Brain microvascular endothelial cell (primary cell): ENCODE measurements around the gene TOR1B.

Experiments
- DNase-seq: peaks from one replicate; pipeline ENCODE4 v3.0.0-alpha.2; 2020
- H3K27ac ChIP-seq: fragments of 250-450 bp; sonication (Bioruptor Pico); 2 replicates; pipeline ENCODE4 v1.5.1; 2020; ENCODE audit warnings: mild to moderate bottlenecking, moderate library complexity
- H3K27me3 ChIP-seq: fragments of 250-450 bp; sonication (Bioruptor Pico); replicated peaks from 2 replicates; pipeline ENCODE4 v1.5.1; 2020; ENCODE audit warnings: mild to moderate bottlenecking
- H3K36me3 ChIP-seq: fragments of 250-450 bp; sonication (Bioruptor Pico); replicated peaks from 2 replicates; pipeline ENCODE4 v1.5.1; 2020; ENCODE audit warnings: mild to moderate bottlenecking
- H3K4me3 ChIP-seq: 2 replicates; pipeline ENCODE4 v1.5.1; 2011; ENCODE audit warnings: low read depth, mild to moderate bottlenecking, control low read depth, low read length, moderate library complexity
- CTCF ChIP-seq: IDR thresholded peaks from 2 replicates; pipeline ENCODE4 v1.5.1; 2011; ENCODE audit warnings: low read depth, mild to moderate bottlenecking, moderate library complexity, low read length, control low read depth, inconsistent platforms; ENCODE audit errors: missing control alignments
- in situ Hi-C: cut with HindIII; loops from 2 replicates; pipeline ENCODE4 v1.10.0; 2017; ENCODE audit warnings: low sequenced_read_pairs, low pct_ligation_motif_present

TOR1B gene

GRCh38 chr9:129852579-129852978 is 49.6 kb downstream of the TOR1B start:
- Histone ChIP-seq H3K36me3 (peaks cover 31% of the 10 kb centered on the region), H3K27me3 (no peaks in the 10 kb centered on the region), H3K4me3 (no peak overlapping the region), H3K27ac (no peak overlapping the region)
- DNase-seq = no peak
- no peak for TF ChIP-seq CTCF
- in situ Hi-C loops = no loop called here

- peaks cover 36% of the 10 kb centered on the region for H3K36me3 ChIP-seq
- no peak overlapping the region for H3K27ac ChIP-seq
- no peak for TF ChIP-seq CTCF
Observed at GRCh38 chr9:129853614-129854013, 50.6 kb downstream of the TOR1B start.

DNA sequence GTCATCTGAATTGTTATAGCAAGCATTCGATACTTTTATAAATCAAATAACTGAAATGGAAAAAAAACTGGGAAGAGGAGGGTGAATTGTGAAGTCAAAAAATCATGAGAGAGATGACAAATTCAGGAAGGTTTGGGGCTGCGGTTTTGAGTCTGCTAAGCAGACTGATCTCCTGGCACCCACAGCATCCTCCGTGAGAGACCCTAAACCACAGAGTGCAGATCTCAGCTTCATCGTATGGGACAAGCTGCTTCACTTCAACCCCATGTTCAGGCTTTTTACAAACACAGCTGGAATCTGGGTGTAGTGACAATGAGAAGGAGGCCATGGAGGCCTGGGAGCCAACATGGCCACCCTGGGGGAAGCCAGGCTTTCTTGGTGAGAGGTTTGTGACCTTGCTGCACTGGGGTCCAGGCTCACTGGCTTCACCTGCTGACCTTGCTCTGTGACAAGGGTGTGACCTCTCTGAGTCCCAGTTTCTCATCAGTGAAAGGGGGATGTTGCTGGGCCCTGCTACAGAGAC is 51.7 kb downstream of the TOR1B start:
- no peak for DNase-seq
- Histone ChIP-seq H3K27me3 (no peaks in the 10 kb centered on the region), H3K36me3 (peaks cover 40% of the 10 kb centered on the region), H3K27ac (no peak overlapping the region), H3K4me3 (no peak overlapping the region)
- in situ Hi-C loops = no loop called here
- TF ChIP-seq CTCF = no peak

More at GRCh38 chr9:129853614-129854013, 50.6 kb downstream of the TOR1B start:
- Histone ChIP-seq H3K4me3 (no peak overlapping the region), H3K27me3 (no peaks in the 10 kb centered on the region)
- in situ Hi-C loops = no loop called here
- no peak for DNase-seq

DNA sequence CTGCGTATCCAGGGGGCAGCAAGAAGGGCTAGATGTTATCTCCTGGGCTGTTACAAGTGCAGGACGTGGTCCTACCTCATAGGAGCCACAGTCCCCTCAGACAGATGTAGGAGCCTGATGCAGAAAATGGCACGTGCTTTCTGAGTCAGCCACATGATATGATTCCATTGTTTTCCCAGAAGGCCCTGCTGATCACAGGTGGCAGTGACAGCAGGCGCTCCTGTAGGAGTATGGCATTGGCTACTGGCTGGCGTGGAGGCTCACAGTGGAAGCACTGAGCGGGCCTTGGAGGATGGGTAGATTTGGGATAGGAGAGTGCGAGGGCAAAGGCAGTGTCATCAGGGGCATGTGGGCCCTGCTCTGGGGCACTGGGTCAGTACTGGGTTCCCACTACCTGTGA is 54.2 kb downstream of the TOR1B start:
- Histone ChIP-seq H3K27ac (no peak overlapping the region), H3K36me3 (peaks cover 49% of the 10 kb centered on the region), H3K27me3 (no peaks in the 10 kb centered on the region), H3K4me3 (no peak overlapping the region)
- TF ChIP-seq CTCF = no peak
- in situ Hi-C loops = no loop called here
- DNase-seq = no peak

DNA sequence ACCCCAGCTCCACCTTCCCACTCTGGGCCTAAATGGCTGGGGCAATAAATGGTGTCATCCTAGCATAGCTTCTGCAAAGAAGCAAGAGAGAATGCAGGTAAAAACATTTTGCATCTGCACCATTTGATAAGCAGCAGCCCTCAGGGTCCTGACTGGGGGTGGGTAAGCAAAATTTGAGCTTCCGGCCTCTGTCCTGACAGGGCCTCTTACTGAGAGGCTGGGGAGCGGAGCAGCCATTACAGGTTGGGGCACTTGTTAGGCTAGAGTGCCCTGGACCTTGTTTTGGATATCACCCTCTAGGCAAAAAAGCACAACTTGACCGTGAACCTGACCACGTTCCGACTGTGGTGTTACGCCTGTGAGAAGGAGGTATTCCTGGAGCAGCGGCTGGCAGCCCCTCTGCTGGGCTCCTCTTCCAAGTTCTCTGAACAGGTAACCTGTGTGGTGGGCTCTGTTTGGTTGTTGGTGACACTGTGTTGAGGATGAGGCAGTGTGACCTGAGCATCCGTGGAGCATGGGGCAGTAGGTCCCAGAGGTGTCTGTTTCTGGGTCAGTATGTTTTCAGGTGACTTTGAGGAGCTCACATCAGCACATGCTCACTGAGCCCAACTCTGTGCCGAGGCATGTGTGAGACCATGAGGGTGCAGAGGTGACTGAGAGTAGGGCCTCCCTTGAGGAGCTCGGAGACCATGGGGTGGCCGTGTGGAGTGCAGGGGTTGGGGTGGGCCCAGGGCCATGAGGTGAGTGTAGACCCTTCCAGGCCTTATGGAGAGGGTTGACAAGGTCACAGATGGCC is 55.4 kb downstream of the TOR1B start:
- Histone ChIP-seq H3K36me3 (peaks cover 46% of the 10 kb centered on the region), H3K27ac (no peak overlapping the region), H3K27me3 (no peaks in the 10 kb centered on the region), H3K4me3 (no peak overlapping the region)
- TF ChIP-seq CTCF = no peak
- no peak for DNase-seq
- in situ Hi-C loops = no loop called here
